Upper lobe of left lung (tissue), 4 donors: ENCODE results near the gene TLR9.

ENCODE experiments used
- EP300 ChIP-seq, 4 donors: sonication (generic); formaldehyde crosslinking; IDR thresholded peaks; one replicate each; pipeline ENCODE4 v1.5.1; 2017; ENCODE audit warnings: antibody characterized with exemption in 4 of 4, control low read depth in 2 of 4
- POLR2AphosphoS5 ChIP-seq, 2 donors: sonication (generic); formaldehyde crosslinking; IDR thresholded peaks; one replicate each; pipeline ENCODE4 v1.5.1; 2017; ENCODE audit warnings: antibody characterized with exemption in 2 of 2

DNA sequence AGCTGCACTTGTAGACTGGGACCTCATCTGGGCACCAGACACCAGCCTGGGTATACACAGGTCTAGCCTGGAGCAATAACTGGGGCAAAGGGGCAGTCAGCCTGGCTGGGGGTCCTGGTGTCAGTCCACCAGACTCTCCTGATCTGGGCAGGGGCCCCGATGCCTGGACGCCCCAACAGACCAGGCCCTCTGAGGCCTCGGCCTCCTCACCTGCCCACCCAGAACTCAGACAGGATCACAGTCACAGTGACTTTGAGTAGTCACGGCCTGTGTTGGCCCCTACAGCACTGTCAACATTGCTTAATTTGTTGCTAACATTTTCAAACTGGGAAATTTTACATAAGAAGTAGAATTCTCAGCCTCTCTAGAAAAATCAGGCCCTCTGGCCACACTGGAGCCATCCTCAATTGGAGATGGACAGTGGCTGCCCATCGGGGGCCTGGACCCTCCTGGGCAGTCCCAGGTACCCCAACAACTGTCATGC, 7.7 kb upstream of the TLR9 start:
- no peak for TF ChIP-seq POLR2AphosphoS5 (IDR thresholded peaks at IDR 0.05)
- no peak for TF ChIP-seq EP300 (IDR thresholded peaks at IDR 0.05)
